K562 (cell line): Measurements from ENCODE around the gene ICAM1. TPM values are rescaled to one million over a fixed set of nuclear protein-coding genes. Genes with fewer than 3 reads are reported as not detected.

Source experiments
- HMG20B ChIP-seq: fragments of 250-450 bp; sonication (Bioruptor Pico); IDR thresholded peaks from 2 replicates; pipeline ENCODE4 v1.5.0; 2021; ENCODE audit warnings: mild to moderate bottlenecking
- MEF2A ChIP-seq: IDR thresholded peaks from 2 replicates; pipeline ENCODE4 v1.6.1; 2011; ENCODE audit warnings: low read depth, mild to moderate bottlenecking, low read length, moderate library complexity; ENCODE audit not compliant: control insufficient read depth
- MEIS2 ChIP-seq: fragments of 450-650 bp; IDR thresholded peaks from 2 replicates; pipeline ENCODE4 v1.6.1; 2014; ENCODE audit warnings: mild to moderate bottlenecking; ENCODE audit not compliant: partially characterized antibody
- NR3C1 ChIP-seq: sonication (generic); formaldehyde crosslinking; IDR thresholded peaks from 2 replicates; pipeline ENCODE4 v1.8.1; 2022; ENCODE audit warnings: missing genetic modification reagents
- POLR2B ChIP-seq: fragments of 450-650 bp; IDR thresholded peaks from 2 replicates; pipeline ENCODE4 v1.6.1; 2018; ENCODE audit warnings: low read depth; ENCODE audit not compliant: partially characterized antibody
- PYGO2 ChIP-seq: fragments of 450-650 bp; IDR thresholded peaks from 2 replicates; pipeline ENCODE4 v1.6.1; 2016; ENCODE audit warnings: mild to moderate bottlenecking, missing genetic modification characterization, moderate library complexity, missing compliant biosample characterization
- RAD21 ChIP-seq, 2 experiments: fragments of 250-450 bp in 1 of 2; fragments of 450-650 bp in 1 of 2; sonication (Bioruptor Pico) in 1 of 2; formaldehyde crosslinking in 1 of 2; IDR thresholded peaks in 1 of 2; conservative IDR thresholded peaks in 1 of 2; 2 replicates each; pipeline versions ENCODE4 v1.4.0 to v1.8.0; 2020 to 2022; ENCODE audit warnings: mild to moderate bottlenecking in 2 of 2, moderate library complexity in 1 of 2
- RBM25 ChIP-seq: fragments of 200-400 bp; formaldehyde crosslinking; IDR thresholded peaks from 2 replicates; pipeline ENCODE4 v1.6.1; 2018; ENCODE audit warnings: low read length, low read depth, moderate library complexity; ENCODE audit not compliant: severe bottlenecking
- TAF7 ChIP-seq: fragments of 450-650 bp; IDR thresholded peaks from 2 replicates; pipeline ENCODE4 v1.6.1; 2016; ENCODE audit warnings: missing genetic modification characterization, missing compliant biosample characterization
- ZC3H4 ChIP-seq: sonication (generic); formaldehyde crosslinking; IDR thresholded peaks from 2 replicates; pipeline ENCODE4 v1.9.0; 2021; ENCODE audit warnings: missing genetic modification reagents, borderline replicate concordance
- ZFX ChIP-seq: sonication (generic); formaldehyde crosslinking; IDR thresholded peaks from 2 replicates; pipeline ENCODE4 v1.8.0; 2022; ENCODE audit warnings: mild to moderate bottlenecking, missing genetic modification reagents, moderate library complexity
- polyA plus RNA-seq, 8 experiments: library from polyadenylated mRNA; depleted of rRNA in 4 of 8; stranded (reverse) in 5 of 8; unstranded in 3 of 8; fragments of >200 nt; fragmentation: Nextera tagmentation in 2 of 8; fragmentation: Illumina TruSeq in 1 of 8; extraction: Ambion mirVana in 2 of 8; extraction: Trizol in 1 of 8; gene quantifications; 2 replicates each; pipeline versions ENCODE4 v1.2.1 to v1.2.3, GENCODE V29; 2011 to 2014; ENCODE audit warnings: inconsistent platforms in 1 of 8, missing spikeins in 1 of 8
- total RNA-seq, 7 experiments: library from RNA; depleted of rRNA in 6 of 7; stranded (reverse); fragments of >200 nt in 6 of 7; fragmentation: Illumina TruSeq in 2 of 7; extraction: Trizol in 2 of 7; gene quantifications; 2 replicates each; pipeline versions ENCODE4 v1.2.1 to v1.2.3, GENCODE V29; 2011 to 2021; ENCODE audit warnings: low replicate concordance in 1 of 7
- TF ChIP-seq, protein P1 (sequence below): fragments of 450-650 bp; IDR thresholded peaks from 2 replicates; pipeline ENCODE4 v1.6.1; 2018; ENCODE audit not compliant: partially characterized antibody
- TF ChIP-seq, protein P2 (sequence below), 3 experiments: fragments of 200-800 bp in 1 of 3; fragments of 250-450 bp in 1 of 3; fragments of 450-650 bp in 1 of 3; sonication (Bioruptor Pico) in 1 of 3; sonication (Bioruptor generic) in 1 of 3; formaldehyde crosslinking in 1 of 3; IDR thresholded peaks; 2 replicates each; pipeline versions ENCODE4 v1.6.1 to v1.8.0; 2016 to 2022; ENCODE audit warnings: mild to moderate bottlenecking in 2 of 3, missing genetic modification characterization in 2 of 3, missing compliant biosample characterization in 1 of 3, moderate library complexity in 1 of 3
- TF ChIP-seq, protein P3 (sequence below): fragments of 450-650 bp; IDR thresholded peaks from 2 replicates; pipeline ENCODE4 v1.7.1; 2018; ENCODE audit warnings: mild to moderate bottlenecking, low read depth; ENCODE audit not compliant: partially characterized antibody

The ICAM1 gene
- total and polyA plus RNA-seq, 9 of the 15 experiments (the other 6 are each of a cell fraction or from before 2014, with no cell fraction given), result 2.3 to 24.4 (median 13.4) TPM

- TF ChIP-seq, protein P1, sequence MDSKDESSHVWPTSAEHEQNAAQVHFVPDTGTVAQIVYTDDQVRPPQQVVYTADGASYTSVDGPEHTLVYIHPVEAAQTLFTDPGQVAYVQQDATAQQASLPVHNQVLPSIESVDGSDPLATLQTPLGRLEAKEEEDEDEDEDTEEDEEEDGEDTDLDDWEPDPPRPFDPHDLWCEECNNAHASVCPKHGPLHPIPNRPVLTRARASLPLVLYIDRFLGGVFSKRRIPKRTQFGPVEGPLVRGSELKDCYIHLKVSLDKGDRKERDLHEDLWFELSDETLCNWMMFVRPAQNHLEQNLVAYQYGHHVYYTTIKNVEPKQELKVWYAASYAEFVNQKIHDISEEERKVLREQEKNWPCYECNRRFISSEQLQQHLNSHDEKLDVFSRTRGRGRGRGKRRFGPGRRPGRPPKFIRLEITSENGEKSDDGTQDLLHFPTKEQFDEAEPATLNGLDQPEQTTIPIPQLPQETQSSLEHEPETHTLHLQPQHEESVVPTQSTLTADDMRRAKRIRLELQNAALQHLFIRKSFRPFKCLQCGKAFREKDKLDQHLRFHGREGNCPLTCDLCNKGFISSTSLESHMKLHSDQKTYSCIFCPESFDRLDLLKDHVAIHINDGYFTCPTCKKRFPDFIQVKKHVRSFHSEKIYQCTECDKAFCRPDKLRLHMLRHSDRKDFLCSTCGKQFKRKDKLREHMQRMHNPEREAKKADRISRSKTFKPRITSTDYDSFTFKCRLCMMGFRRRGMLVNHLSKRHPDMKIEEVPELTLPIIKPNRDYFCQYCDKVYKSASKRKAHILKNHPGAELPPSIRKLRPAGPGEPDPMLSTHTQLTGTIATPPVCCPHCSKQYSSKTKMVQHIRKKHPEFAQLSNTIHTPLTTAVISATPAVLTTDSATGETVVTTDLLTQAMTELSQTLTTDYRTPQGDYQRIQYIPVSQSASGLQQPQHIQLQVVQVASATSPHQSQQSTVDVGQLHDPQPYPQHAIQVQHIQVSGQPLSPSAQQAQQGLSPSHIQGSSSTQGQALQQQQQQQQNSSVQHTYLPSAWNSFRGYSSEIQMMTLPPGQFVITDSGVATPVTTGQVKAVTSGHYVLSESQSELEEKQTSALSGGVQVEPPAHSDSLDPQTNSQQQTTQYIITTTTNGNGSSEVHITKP, result no peak
- TF ChIP-seq TAF7 (tag), result peak; percentile 49
- TF ChIP-seq ZC3H4, result no peak
- TF ChIP-seq POLR2B, result peak; percentile 80
- peak; percentile 36; the same call in 1 of the 2 replicates for TF ChIP-seq MEF2A
- peak in 1 of 2 experiments; percentile 23; a peak in 2 of 4 replicates for TF ChIP-seq RAD21 (CRISPR knock-in tag; conservative IDR thresholded peaks at IDR 0.05 in 1 of 2, IDR thresholded peaks at IDR 0.05 in 1 of 2)
- TF ChIP-seq PYGO2, result 0 out of 2 replicates have a peak, but pooled peaks have one; percentile 23
- TF ChIP-seq ZFX (CRISPR knock-in tag), result peak; percentile 66
- no peak for TF ChIP-seq NR3C1 (CRISPR knock-in tag)
- TF ChIP-seq, protein P2, sequence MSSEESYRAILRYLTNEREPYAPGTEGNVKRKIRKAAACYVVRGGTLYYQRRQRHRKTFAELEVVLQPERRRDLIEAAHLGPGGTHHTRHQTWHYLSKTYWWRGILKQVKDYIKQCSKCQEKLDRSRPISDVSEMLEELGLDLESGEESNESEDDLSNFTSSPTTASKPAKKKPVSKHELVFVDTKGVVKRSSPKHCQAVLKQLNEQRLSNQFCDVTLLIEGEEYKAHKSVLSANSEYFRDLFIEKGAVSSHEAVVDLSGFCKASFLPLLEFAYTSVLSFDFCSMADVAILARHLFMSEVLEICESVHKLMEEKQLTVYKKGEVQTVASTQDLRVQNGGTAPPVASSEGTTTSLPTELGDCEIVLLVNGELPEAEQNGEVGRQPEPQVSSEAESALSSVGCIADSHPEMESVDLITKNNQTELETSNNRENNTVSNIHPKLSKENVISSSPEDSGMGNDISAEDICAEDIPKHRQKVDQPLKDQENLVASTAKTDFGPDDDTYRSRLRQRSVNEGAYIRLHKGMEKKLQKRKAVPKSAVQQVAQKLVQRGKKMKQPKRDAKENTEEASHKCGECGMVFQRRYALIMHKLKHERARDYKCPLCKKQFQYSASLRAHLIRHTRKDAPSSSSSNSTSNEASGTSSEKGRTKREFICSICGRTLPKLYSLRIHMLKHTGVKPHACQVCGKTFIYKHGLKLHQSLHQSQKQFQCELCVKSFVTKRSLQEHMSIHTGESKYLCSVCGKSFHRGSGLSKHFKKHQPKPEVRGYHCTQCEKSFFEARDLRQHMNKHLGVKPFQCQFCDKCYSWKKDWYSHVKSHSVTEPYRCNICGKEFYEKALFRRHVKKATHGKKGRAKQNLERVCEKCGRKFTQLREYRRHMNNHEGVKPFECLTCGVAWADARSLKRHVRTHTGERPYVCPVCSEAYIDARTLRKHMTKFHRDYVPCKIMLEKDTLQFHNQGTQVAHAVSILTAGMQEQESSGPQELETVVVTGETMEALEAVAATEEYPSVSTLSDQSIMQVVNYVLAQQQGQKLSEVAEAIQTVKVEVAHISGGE (CRISPR knock-in tag; IDR thresholded peaks at IDR 0.05), result peak in 1 of 3 experiments; percentile 92; a peak in 2 of 6 replicates
- peak; percentile 81; the same call in 1 of the 2 replicates for TF ChIP-seq HMG20B (CRISPR knock-in tag)
- peak; percentile 8 for TF ChIP-seq MEIS2
- TF ChIP-seq, protein P3, sequence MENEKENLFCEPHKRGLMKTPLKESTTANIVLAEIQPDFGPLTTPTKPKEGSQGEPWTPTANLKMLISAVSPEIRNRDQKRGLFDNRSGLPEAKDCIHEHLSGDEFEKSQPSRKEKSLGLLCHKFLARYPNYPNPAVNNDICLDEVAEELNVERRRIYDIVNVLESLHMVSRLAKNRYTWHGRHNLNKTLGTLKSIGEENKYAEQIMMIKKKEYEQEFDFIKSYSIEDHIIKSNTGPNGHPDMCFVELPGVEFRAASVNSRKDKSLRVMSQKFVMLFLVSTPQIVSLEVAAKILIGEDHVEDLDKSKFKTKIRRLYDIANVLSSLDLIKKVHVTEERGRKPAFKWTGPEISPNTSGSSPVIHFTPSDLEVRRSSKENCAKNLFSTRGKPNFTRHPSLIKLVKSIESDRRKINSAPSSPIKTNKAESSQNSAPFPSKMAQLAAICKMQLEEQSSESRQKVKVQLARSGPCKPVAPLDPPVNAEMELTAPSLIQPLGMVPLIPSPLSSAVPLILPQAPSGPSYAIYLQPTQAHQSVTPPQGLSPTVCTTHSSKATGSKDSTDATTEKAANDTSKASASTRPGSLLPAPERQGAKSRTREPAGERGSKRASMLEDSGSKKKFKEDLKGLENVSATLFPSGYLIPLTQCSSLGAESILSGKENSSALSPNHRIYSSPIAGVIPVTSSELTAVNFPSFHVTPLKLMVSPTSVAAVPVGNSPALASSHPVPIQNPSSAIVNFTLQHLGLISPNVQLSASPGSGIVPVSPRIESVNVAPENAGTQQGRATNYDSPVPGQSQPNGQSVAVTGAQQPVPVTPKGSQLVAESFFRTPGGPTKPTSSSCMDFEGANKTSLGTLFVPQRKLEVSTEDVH, result peak; percentile 46
- peak; percentile 94 for TF ChIP-seq RBM25
Observed at GRCh38 chr19:10270616-10271394, at the start of gene ICAM1 (continued).
